ENCODE results near the gene PTER. TPM values are rescaled to one million over a fixed set of nuclear protein-coding genes. Genes with fewer than 3 reads are reported as not detected.

PTER gene
- total and polyA plus RNA-seq, 2 experiments from 2014 or later = 3.3 to 5.3 TPM

DNA sequence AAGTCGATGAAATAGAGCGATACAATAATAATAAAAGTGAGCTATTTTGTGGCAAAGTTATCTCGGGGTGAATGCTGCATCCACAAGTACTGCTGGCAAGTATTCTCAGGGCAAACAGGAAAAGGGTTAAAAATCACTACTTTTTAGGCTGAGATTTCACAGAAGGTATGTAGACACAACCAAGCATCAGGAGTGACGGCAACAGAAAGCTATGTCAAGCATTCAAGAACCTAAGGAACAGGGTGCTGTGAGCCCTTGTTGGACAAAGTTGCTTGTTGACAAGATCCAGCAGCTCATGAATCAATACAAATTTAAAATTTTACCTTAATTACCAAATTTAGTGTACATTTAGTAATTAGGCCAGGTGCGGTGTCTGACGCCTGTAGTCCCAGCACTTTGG, 126.1 kb downstream of the PTER start:
- DNase-seq (ENCODE audit: low read depth in 1 of 2, low spot score in 1 of 2) = no peak
- Histone ChIP-seq H3K27ac (no peak overlapping the region), H3K9me3 (ENCODE audit: low read depth) (no peaks in the 10 kb centered on the region), H3K4me1 (ENCODE audit: low read depth) (peaks cover 3% of the 10 kb centered on the region), H3K4me3 (no peak overlapping the region), H3K36me3 (no peaks in the 10 kb centered on the region), H3K27me3 (no peaks in the 10 kb centered on the region)
- TF ChIP-seq, protein P1, sequence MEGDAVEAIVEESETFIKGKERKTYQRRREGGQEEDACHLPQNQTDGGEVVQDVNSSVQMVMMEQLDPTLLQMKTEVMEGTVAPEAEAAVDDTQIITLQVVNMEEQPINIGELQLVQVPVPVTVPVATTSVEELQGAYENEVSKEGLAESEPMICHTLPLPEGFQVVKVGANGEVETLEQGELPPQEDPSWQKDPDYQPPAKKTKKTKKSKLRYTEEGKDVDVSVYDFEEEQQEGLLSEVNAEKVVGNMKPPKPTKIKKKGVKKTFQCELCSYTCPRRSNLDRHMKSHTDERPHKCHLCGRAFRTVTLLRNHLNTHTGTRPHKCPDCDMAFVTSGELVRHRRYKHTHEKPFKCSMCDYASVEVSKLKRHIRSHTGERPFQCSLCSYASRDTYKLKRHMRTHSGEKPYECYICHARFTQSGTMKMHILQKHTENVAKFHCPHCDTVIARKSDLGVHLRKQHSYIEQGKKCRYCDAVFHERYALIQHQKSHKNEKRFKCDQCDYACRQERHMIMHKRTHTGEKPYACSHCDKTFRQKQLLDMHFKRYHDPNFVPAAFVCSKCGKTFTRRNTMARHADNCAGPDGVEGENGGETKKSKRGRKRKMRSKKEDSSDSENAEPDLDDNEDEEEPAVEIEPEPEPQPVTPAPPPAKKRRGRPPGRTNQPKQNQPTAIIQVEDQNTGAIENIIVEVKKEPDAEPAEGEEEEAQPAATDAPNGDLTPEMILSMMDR (IDR thresholded peaks at IDR 0.05; ENCODE audit: low read depth, low read length) = no peak

Other genes with a start within 250 kb of the PTER start
- gene C1QL3, start 84.9 kb downstream of the PTER start, total RNA-seq = 0.35 TPM in 1 of 2 replicates, not detected in the other
- 0.42 TPM in 1 of 2 replicates, not detected in the other for gene C1QL3, start 84.9 kb downstream of the PTER start, polyA plus RNA-seq